Cardiac ventricle fibroblast (primary cell): Measurements from ENCODE around the gene FERMT3. TPM values are rescaled to one million over a fixed set of nuclear protein-coding genes. Genes with fewer than 3 reads are reported as not detected.

ENCODE experiments used
- total RNA-seq: library from RNA; depleted of rRNA; stranded (reverse); fragments of >200 nt; gene quantifications from 2 replicates; pipeline ENCODE4 v1.2.3, GENCODE V29; 2015

Gene FERMT3
- total RNA-seq: 13.7 and 14.4 TPM in 2 replicates

DNA sequence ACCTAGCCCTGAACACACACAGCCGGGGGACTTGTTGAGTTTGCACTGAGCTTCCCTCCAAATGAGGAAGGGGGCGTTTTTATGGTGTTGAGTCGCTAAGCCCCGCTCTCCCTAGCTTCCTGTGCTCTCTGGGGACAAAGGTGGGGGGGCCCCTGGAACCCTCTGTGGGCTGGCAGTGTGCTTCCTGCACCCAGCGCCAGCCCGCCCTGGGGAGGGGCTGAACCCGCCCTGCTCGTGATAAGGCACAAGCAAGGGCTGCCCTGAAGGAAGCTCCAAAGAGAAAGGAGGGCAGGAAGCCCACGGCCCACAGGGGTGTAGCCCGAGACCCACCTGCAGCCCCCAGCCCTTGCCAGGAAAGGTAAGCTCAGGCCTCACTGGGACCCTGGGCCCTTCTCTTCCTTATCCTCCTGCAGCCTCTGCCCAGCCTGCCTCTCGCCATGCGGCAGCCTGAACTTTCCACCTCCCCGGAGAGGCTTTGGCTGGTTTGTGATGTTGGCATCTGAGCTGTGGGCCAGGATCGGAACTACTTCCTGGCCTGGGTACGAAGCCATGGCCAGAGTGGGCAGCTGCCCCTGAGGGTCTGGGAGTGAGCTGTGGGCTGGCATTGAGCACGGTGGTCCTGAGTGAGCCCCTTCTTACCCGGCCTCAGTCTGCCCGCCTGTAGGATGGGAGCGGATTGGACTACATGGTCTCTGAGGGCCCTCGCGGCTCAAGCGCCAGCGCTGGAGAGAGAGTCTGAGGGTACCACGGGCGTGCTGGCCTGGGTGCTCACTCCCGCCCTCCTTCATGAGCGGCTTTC is at the start of gene FERMT3:
TSS of gene FERMT3 (plus strand) at position 265 of the 799 bp plus-strand sequence. CDS start 644 bp downstream, outside the sequence.

GRCh38 chr11:64165842-64166635 is 40.5 kb upstream of the FERMT3 start, which contains the start of gene MACROD1:
Gene MACROD1 (minus strand): TSS chr11:64166113. CDS start chr11:64165994, 119 bp downstream.

GRCh38 chr11:64185693-64186491 is 20.6 kb upstream of the FERMT3 start, which contains the start of gene STIP1:
Gene STIP1 (plus strand): TSS chr11:64186171. CDS start chr11:64186262, 91 bp downstream.

GRCh38 chr11:64225608-64226506 is 19.3 kb downstream of the FERMT3 start, which contains the start of the genes NUDT22 and TRPT1:
Gene NUDT22 (plus strand): TSS chr11:64226274. CDS start chr11:64226653, 379 bp downstream.
Gene TRPT1 (minus strand): TSS chr11:64226186. CDS start chr11:64225860, 326 bp downstream.

DNA sequence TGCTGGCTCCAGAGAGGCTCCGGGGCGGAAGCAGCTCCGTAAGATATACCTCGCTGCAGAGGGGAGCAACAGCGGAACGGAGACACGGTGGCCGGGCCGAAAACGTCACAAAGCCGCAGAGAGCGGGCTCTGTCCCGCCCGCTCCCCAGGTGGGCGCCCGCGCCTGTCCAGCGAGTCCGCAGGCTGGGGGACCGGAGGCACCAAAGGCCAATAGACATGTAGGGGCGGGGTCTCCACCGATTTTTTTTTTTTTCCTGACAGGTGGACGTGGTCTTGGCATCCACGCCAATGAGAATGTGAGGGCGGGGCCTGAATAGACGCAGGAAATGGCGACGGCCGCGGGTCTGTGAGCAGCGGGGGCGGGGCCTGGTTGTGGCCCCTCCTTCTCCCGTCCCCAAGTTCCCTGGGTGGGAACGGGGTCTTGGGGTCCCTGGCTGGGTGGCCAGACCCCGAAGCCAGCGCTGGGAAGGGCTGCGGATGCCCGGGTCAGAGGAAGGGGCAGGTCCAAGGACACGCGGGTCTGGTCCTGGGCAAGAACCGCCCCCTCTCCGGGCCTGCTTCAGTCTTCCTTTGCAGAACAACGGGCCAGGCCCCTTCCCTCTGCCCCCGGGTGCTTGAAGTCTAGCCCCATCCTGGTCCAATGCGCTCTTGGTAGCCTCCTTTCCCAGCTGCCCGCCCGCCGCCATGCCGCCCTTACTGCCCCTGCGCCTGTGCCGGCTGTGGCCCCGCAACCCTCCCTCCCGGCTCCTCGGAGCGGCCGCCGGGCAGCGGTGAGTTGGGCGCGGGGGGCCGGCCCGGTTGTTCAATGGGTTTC is 23.9 kb downstream of the FERMT3 start, which contains the start of gene DNAJC4:
TSS of gene DNAJC4 (plus strand) at position 378 of the 814 bp plus-strand sequence. CDS start at position 685, 307 bp downstream.

DNA sequence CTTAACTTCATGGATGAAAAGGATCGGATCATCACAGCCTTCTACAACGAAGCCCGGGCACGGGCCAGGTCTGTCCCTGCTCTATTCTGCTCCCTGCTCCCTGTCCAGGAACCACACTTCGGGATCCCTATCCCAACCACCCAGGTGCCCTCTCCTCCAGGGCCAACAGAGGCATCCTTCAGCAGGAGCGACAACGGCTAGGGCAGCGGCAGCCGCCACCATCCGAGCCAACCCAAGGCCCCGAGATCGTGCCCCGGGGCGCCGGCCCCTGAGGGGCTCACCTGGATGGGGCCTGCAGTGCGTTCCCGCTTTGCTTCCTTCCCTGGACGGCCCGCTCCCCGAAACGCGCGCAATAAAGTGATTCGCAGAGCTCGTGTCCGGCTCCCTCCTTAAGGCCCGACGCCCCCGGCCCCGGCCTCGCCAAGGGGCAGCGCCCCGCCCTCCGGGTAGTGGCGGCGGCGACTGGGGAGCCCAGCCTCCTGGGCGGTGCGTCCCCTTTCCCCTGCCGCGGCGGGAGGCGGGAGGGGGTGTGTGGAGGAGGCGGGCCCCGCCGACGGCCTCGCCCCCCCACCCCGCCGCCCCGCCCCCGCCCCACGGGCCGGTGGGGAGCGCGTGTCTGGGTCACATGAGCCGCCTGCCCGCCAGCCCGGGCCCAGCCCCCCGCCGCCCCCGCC is 27.5 kb downstream of the FERMT3 start, which contains the start of gene VEGFB:
TSS of gene VEGFB (plus strand) at position 672 of the 674 bp plus-strand sequence. CDS start 250 bp downstream, outside the sequence.

DNA sequence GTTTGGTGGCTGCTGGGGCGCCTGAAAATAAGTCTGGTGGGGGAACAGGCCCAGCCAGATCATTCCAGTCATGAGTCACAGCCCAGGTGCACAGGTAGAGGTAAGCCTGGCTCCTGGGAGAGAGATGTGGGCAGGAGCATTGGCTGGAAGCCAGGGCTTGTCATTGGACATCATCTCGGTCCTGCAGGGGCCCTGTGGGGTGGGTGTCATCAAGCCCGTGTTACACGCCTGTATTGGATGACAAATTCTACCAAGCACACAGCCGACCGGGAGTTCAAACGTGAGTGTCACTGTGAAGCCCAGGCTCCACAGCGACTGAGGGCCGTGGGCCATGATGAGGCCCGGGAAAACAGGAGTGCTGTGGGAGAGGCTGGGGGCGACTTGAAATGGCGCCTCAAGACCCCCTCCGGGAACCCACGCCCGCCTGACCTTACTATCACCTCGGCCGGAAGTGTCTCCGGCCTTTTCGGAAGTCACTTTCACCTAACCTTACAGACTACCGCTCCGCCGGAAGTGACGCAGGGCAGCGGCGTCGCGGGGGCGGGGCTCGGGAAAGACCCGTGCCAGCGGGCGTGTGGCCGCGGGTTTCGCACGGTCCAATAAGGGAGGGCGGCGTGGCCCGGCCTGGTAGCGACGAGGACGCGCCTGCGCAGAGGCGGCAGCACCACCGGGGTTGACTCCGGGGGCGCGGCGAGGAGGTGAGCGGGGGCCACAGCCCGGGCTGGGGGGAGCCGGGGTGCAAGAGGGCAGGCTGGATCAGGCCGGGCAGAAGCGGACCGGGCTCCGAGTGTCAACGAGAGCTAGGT is 34.1 kb downstream of the FERMT3 start, which contains the start of gene FKBP2:
TSS of gene FKBP2 (plus strand) at position 661 of the 806 bp plus-strand sequence. CDS start 1,293 bp downstream, outside the sequence.

GRCh38 chr11:64246871-64247728 is 40.6 kb downstream of the FERMT3 start, which contains the start of gene PPP1R14B:
Gene PPP1R14B (minus strand): TSS chr11:64246943. CDS start chr11:64246673, 270 bp downstream.

GRCh38 chr11:64251016-64251752 is 44.7 kb downstream of the FERMT3 start, which contains the start of gene PLCB3:
Gene PLCB3 (plus strand): TSS chr11:64251530. CDS start chr11:64251650, 120 bp downstream.

Other genes with a start within 250 kb of the FERMT3 start
- gene COX8A, start 232.1 kb upstream of the FERMT3 start, total RNA-seq: 163 and 221 TPM in 2 replicates
- 54.5 and 64.1 TPM in 2 replicates for gene OTUB1, start 220.3 kb upstream of the FERMT3 start, total RNA-seq
- 0.06 TPM in 1 of 2 replicates, not detected in the other for gene FLRT1, start 170.8 kb upstream of the FERMT3 start, total RNA-seq
- 14.9 and 15.3 TPM in 2 replicates for gene MACROD1, start 40.6 kb upstream of the FERMT3 start, total RNA-seq
- gene STIP1, start 20.6 kb upstream of the FERMT3 start, total RNA-seq: 68.7 and 86.9 TPM in 2 replicates
- 16.2 and 19.6 TPM in 2 replicates for gene TRPT1, start 19.5 kb downstream of the FERMT3 start, total RNA-seq
- gene NUDT22, start 19.6 kb downstream of the FERMT3 start, total RNA-seq: 52.1 and 60.7 TPM in 2 replicates
- 9.1 and 11.5 TPM in 2 replicates for gene DNAJC4, start 23.8 kb downstream of the FERMT3 start, total RNA-seq
- gene VEGFB, start 27.9 kb downstream of the FERMT3 start, total RNA-seq: 73.3 and 75.0 TPM in 2 replicates
- gene FKBP2, start 34.4 kb downstream of the FERMT3 start, total RNA-seq: 82.6 and 104 TPM in 2 replicates
- 155 and 170 TPM in 2 replicates for gene PPP1R14B, start 40.2 kb downstream of the FERMT3 start, total RNA-seq
- gene PLCB3, start 44.8 kb downstream of the FERMT3 start, total RNA-seq: 26.1 TPM in 2 replicates
- 91.3 and 117 TPM in 2 replicates for gene BAD, start 77.9 kb downstream of the FERMT3 start, total RNA-seq
- 29.6 and 31.4 TPM in 2 replicates for gene GPR137, start 79.1 kb downstream of the FERMT3 start, total RNA-seq
- not detected in 2 replicates for gene KCNK4, start 84.6 kb downstream of the FERMT3 start, total RNA-seq
- gene CATSPERZ, start 93.6 kb downstream of the FERMT3 start, total RNA-seq: 0.24 TPM in 1 of 2 replicates, not detected in the other
- 28.1 and 36.4 TPM in 2 replicates for gene ESRRA, start 98.8 kb downstream of the FERMT3 start, total RNA-seq
- gene TRMT112, start 110.8 kb downstream of the FERMT3 start, total RNA-seq: 202 and 252 TPM in 2 replicates
- gene PRDX5, start 111.4 kb downstream of the FERMT3 start, total RNA-seq: 297 and 314 TPM in 2 replicates
- 0.54 and 0.69 TPM in 2 replicates for gene CCDC88B, start 133.5 kb downstream of the FERMT3 start, total RNA-seq
- gene RPS6KA4, start 152.4 kb downstream of the FERMT3 start, total RNA-seq: 30.3 and 38.8 TPM in 2 replicates